Fibroblast of lung (primary cell): ENCODE measurements around the gene SLC44A4. TPM values are rescaled to one million over a fixed set of nuclear protein-coding genes. Genes with fewer than 3 reads are reported as not detected.
A peak's percentile ranks its signal among the peaks of the same experiment; 100 is the strongest.
"Not testable (repeated sequence)": the region's sequence is repeated elsewhere in the genome, so short reads cannot be mapped to it uniquely, and the experiment has no call there.

ENCODE experiments used
- DNase-seq, 2 donors: peaks; one replicate each; pipeline versions ENCODE4 v3.0.0 to v3.0.0-alpha.2; 2010; ENCODE audit warnings: low read depth in 2 of 2
- H2AFZ ChIP-seq: 2 replicates; pipeline ENCODE4 v1.5.1; 2012; ENCODE audit warnings: low read length, control low read depth, inconsistent platforms
- H3K27ac ChIP-seq: 2 replicates; pipeline ENCODE4 v1.5.1; 2011; ENCODE audit warnings: low read length, control low read depth; ENCODE audit not compliant: insufficient read depth
- H3K27me3 ChIP-seq: 2 replicates; pipeline ENCODE4 v1.5.1; 2011; ENCODE audit warnings: mild to moderate bottlenecking, low read length; ENCODE audit not compliant: control insufficient read depth, insufficient read depth
- H3K36me3 ChIP-seq: 2 replicates; pipeline ENCODE4 v1.5.1; 2011; ENCODE audit warnings: low read length; ENCODE audit not compliant: control insufficient read depth, insufficient read depth
- H3K4me1 ChIP-seq: 2 replicates; pipeline ENCODE4 v1.5.1; 2011; ENCODE audit warnings: low read length; ENCODE audit not compliant: control insufficient read depth, insufficient read depth; ENCODE audit errors: extremely low read depth
- H3K4me2 ChIP-seq: 2 replicates; pipeline ENCODE4 v1.5.1; 2011; ENCODE audit warnings: low read length, control low read depth; ENCODE audit not compliant: insufficient read depth; ENCODE audit errors: extremely low read depth
- H3K4me3 ChIP-seq, 4 experiments: fragments of 200-600 bp in 1 of 4; sonication (generic) in 1 of 4; replicated peaks in 1 of 4; 2 replicates each; pipeline ENCODE4 v1.5.1; 2011 to 2016; ENCODE audit warnings: low read length in 4 of 4, low read depth in 3 of 4, mild to moderate bottlenecking in 3 of 4, control low read depth in 2 of 4, inconsistent platforms in 1 of 4, mixed read lengths in 1 of 4; ENCODE audit not compliant: insufficient read depth in 1 of 4; ENCODE audit errors: control extremely low read depth in 1 of 4
- H3K79me2 ChIP-seq: 2 replicates; pipeline ENCODE4 v1.5.1; 2012; ENCODE audit warnings: mild to moderate bottlenecking, low read length, inconsistent platforms; ENCODE audit not compliant: control insufficient read depth, insufficient read depth
- H3K9ac ChIP-seq: 2 replicates; pipeline ENCODE4 v1.5.1; 2011; ENCODE audit warnings: mild to moderate bottlenecking, low read length, control low read depth; ENCODE audit not compliant: insufficient read depth
- H3K9me3 ChIP-seq: 2 replicates; pipeline ENCODE4 v1.5.1; 2012; ENCODE audit warnings: low read depth, low read length; ENCODE audit not compliant: control insufficient read depth, insufficient read depth
- H4K20me1 ChIP-seq: 2 replicates; pipeline ENCODE4 v1.5.1; 2011; ENCODE audit warnings: low read length; ENCODE audit not compliant: control insufficient read depth, insufficient read depth; ENCODE audit errors: extremely low read depth
- EZH2 ChIP-seq: IDR thresholded peaks from 2 replicates; pipeline ENCODE4 v1.5.1; 2012; ENCODE audit warnings: low read length, control low read depth, mild to moderate bottlenecking; ENCODE audit errors: missing control alignments
- polyA plus RNA-seq, 2 donors: library from polyadenylated mRNA; depleted of rRNA in 1 of 2; stranded (reverse) in 1 of 2; unstranded in 1 of 2; fragments of >200 nt; gene quantifications; 2 replicates each; pipeline ENCODE4 v1.2.1, GENCODE V29; 2011 to 2012; ENCODE audit warnings: missing spikeins in 1 of 2
- total RNA-seq: library from RNA; depleted of rRNA; stranded (reverse); fragments of >200 nt; gene quantifications from 2 replicates; pipeline ENCODE4 v1.2.1, GENCODE V29; 2014
- TF ChIP-seq, protein P1 (sequence below), 2 donors: IDR thresholded peaks in 1 of 2; conservative IDR thresholded peaks in 1 of 2; 1 replicate in 1 of 2; 2 replicates in 1 of 2; pipeline ENCODE4 v1.5.1; 2011 to 2012; ENCODE audit warnings: low read length in 2 of 2, control low read depth in 1 of 2, inconsistent platforms in 1 of 2, low read depth in 1 of 2, mild to moderate bottlenecking in 1 of 2

The SLC44A4 gene
- total and polyA plus RNA-seq, 2 donors (not counting 1 experiment from before 2014, with no cell fraction given), result not detected

DNA sequence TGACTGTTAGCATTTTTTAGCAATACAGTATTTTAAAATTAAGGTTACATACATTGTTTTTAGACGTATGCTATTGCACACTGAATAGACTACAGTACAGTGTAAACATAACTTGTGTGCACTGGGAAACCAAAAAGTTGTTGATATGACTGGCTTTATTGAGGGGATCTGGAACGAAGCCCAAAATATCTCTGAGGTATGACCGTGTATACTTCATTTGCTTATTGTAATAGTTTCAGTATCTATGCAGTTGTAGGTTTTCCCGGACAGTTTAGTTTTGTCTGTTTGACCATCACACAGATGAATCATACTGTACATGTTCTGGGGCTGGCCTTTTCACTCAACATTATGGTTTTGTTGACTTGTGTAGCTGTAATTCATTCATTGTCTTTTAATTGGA is 30.0 kb upstream of the SLC44A4 start:
- Histone ChIP-seq H3K9ac (no peak overlapping the region), H3K4me2 (no peak overlapping the region), H3K4me3 (no peak overlapping the region), H3K9me3 (no peaks in the 10 kb centered on the region), H3K4me1 (peaks cover 15% of the 10 kb centered on the region), H3K79me2 (no peaks in the 10 kb centered on the region), H4K20me1 (no peaks in the 10 kb centered on the region), H3K36me3 (no peaks in the 10 kb centered on the region), H2AFZ (no peak overlapping the region), H3K27me3 (no peaks in the 10 kb centered on the region), H3K27ac (peak overlapping the region; percentile 51)
- no peak for TF ChIP-seq EZH2
- TF ChIP-seq, protein P1, sequence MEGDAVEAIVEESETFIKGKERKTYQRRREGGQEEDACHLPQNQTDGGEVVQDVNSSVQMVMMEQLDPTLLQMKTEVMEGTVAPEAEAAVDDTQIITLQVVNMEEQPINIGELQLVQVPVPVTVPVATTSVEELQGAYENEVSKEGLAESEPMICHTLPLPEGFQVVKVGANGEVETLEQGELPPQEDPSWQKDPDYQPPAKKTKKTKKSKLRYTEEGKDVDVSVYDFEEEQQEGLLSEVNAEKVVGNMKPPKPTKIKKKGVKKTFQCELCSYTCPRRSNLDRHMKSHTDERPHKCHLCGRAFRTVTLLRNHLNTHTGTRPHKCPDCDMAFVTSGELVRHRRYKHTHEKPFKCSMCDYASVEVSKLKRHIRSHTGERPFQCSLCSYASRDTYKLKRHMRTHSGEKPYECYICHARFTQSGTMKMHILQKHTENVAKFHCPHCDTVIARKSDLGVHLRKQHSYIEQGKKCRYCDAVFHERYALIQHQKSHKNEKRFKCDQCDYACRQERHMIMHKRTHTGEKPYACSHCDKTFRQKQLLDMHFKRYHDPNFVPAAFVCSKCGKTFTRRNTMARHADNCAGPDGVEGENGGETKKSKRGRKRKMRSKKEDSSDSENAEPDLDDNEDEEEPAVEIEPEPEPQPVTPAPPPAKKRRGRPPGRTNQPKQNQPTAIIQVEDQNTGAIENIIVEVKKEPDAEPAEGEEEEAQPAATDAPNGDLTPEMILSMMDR (conservative IDR thresholded peaks at IDR 0.05 in 1 of 2, IDR thresholded peaks at IDR 0.05 in 1 of 2; ENCODE audit: low read depth in 1 of 2, low read length in 2 of 2), result no peak
- peak; percentile 45 to 65 for DNase-seq

DNA sequence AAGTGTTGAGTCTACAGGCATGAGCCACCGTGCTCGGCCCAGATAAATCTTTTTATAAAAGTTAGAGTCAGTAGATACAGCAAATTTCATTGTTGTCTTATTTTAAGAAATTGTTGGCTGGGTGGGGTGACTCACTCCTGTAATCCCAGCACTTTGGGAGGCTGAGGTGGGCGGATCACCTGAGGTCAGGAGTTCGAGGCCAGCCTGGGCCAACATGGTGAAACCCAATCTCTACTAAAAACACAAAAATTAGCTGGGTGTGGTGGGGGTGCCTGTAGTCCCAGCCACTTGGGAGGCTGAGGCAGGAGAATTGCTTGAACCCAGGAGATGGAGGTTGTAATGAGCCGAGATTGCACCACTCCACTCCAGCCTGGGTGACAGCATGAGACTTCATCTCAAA is 29.5 kb upstream of the SLC44A4 start:
- not testable (repeated sequence) for DNase-seq, H3K36me3 ChIP-seq, H2AFZ ChIP-seq, H4K20me1 ChIP-seq, H3K9me3 ChIP-seq, H3K4me3 ChIP-seq, H3K27me3 ChIP-seq, H3K79me2 ChIP-seq, H3K9ac ChIP-seq
- Histone ChIP-seq H3K27ac (peak overlapping the region; percentile 51), H3K4me1 (peaks cover 15% of the 10 kb centered on the region), H3K4me2 (peak overlapping the region; percentile 5)

GRCh38 chr6:31907158-31907813 is 28.5 kb upstream of the SLC44A4 start:
- peak; percentile 83 to 89 for DNase-seq
- peaks cover 18% of the 10 kb centered on the region for H3K4me1 ChIP-seq
- no peak overlapping the region for H3K27ac ChIP-seq
- TF ChIP-seq EZH2, result no peak
- TF ChIP-seq, protein P1 (conservative IDR thresholded peaks at IDR 0.05 in 1 of 2, IDR thresholded peaks at IDR 0.05 in 1 of 2; ENCODE audit: low read depth in 1 of 2, low read length in 2 of 2), result no peak
- no peak overlapping the region for H2AFZ ChIP-seq
- no peak overlapping the region for H3K9ac ChIP-seq
- no peaks in the 10 kb centered on the region for H3K27me3 ChIP-seq
- no peaks in the 10 kb centered on the region for H3K9me3 ChIP-seq
- H4K20me1 ChIP-seq, result no peaks in the 10 kb centered on the region
- no peak overlapping the region for H3K4me2 ChIP-seq
- H3K36me3 ChIP-seq, result no peaks in the 10 kb centered on the region
- no peak overlapping the region for H3K4me3 ChIP-seq
- H3K79me2 ChIP-seq, result no peaks in the 10 kb centered on the region

DNA sequence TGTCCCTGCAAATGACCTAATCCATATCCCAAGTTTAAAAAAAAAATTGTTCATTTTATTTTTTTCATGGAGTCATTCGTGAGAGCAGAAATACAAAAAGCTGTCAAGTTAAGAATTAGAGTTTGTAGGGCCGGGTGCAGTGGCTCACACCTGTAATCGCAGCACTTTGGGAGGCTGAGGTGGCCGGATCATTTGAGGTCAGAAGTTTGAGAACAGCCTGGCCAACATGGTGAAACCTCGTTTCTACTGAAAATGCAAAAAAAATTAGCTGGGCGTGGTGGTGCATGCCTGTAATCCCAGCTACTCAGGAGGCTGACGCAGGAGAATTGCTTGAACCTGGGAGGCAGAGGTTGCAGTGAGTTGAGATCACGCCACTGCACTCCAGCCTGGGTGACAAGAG is 27.9 kb upstream of the SLC44A4 start:
- H3K36me3 ChIP-seq, H3K9ac ChIP-seq, H3K4me3 ChIP-seq, DNase-seq, H3K4me2 ChIP-seq, H2AFZ ChIP-seq, H3K27me3 ChIP-seq, H3K9me3 ChIP-seq, H4K20me1 ChIP-seq, H3K27ac ChIP-seq, H3K79me2 ChIP-seq: not testable (repeated sequence)
- peaks cover 15% of the 10 kb centered on the region for H3K4me1 ChIP-seq
